ENCODE results near the gene LIX1L. TPM values are rescaled to one million over a fixed set of nuclear protein-coding genes. Genes with fewer than 3 reads are reported as not detected.

Gene LIX1L
- total RNA-seq, 1 donor from 2014 or later, result 25.0 TPM

- H3K36me3 ChIP-seq, result no peaks in the 10 kb centered on the region
- TF ChIP-seq POLR2A (IDR thresholded peaks at IDR 0.05) (no peak), POLR2AphosphoS5 (IDR thresholded peaks at IDR 0.05; ENCODE audit: insufficient read depth in 1 of 2, low read depth in 1 of 2) (no peak)
- TF ChIP-seq, protein P1, sequence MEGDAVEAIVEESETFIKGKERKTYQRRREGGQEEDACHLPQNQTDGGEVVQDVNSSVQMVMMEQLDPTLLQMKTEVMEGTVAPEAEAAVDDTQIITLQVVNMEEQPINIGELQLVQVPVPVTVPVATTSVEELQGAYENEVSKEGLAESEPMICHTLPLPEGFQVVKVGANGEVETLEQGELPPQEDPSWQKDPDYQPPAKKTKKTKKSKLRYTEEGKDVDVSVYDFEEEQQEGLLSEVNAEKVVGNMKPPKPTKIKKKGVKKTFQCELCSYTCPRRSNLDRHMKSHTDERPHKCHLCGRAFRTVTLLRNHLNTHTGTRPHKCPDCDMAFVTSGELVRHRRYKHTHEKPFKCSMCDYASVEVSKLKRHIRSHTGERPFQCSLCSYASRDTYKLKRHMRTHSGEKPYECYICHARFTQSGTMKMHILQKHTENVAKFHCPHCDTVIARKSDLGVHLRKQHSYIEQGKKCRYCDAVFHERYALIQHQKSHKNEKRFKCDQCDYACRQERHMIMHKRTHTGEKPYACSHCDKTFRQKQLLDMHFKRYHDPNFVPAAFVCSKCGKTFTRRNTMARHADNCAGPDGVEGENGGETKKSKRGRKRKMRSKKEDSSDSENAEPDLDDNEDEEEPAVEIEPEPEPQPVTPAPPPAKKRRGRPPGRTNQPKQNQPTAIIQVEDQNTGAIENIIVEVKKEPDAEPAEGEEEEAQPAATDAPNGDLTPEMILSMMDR (IDR thresholded peaks at IDR 0.05), result no peak
Measured at GRCh38 chr1:145974721-145975120, 16.9 kb upstream of the LIX1L start.

DNA sequence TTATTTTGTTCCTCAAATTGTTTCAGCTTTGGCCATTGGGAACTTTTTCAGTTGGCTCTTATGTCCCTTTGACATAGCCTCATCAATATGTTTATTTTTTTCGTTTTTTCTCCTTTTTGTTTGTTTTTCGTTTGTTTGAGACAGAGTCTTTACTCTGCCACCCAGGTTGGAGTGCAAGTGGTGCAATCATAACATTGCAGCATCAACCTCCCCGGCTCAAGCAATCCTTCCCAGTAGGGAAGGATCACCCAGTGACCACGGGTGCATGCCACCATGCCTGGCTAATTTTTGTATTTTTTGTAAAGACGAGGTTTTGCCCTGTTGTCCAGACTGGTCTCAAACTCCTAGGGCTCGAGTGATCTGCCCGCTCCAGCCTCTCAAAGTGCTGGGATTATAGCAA is 14.8 kb upstream of the LIX1L start:
- Histone ChIP-seq H3K9me3 (no peaks in the 10 kb centered on the region), H3K4me3 (no peak overlapping the region), H3K27me3 (no peaks in the 10 kb centered on the region), H3K4me1 (peaks cover 5% of the 10 kb centered on the region), H3K27ac (no peak overlapping the region), H3K36me3 (no peaks in the 10 kb centered on the region)
- TF ChIP-seq, protein P1 (IDR thresholded peaks at IDR 0.05), result no peak
- TF ChIP-seq POLR2A (IDR thresholded peaks at IDR 0.05) (no peak), POLR2AphosphoS5 (IDR thresholded peaks at IDR 0.05; ENCODE audit: insufficient read depth in 1 of 2, low read depth in 1 of 2) (no peak)
- intact Hi-C loops (cut with DNase I), result no loop called here
- no peak for DNase-seq (ENCODE audit: extremely low spot score in 2 of 2)

More at GRCh38 chr1:145974721-145975120, 16.9 kb upstream of the LIX1L start:
- no peak for DNase-seq (ENCODE audit: extremely low spot score in 2 of 2)
- Histone ChIP-seq H3K4me1 (peaks cover 24% of the 10 kb centered on the region), H3K9me3 (no peaks in the 10 kb centered on the region), H3K4me3 (no peak overlapping the region), H3K27ac (no peak overlapping the region), H3K27me3 (no peaks in the 10 kb centered on the region)
- intact Hi-C loops (cut with DNase I), result loop anchor here (1.0 kb wide), 1 partner anchor 36 kb away; no protein-coding TSS in a partner anchor

GRCh38 chr1:145967288-145967687 is 9.5 kb upstream of the LIX1L start:
- intact Hi-C loops (cut with DNase I), result no loop called here
- no peak for DNase-seq (ENCODE audit: extremely low spot score in 2 of 2)
- H3K4me1 ChIP-seq, result peaks cover 27% of the 10 kb centered on the region
- H3K9me3 ChIP-seq, result no peaks in the 10 kb centered on the region
- peaks cover 0 to 4% of the 10 kb centered on the region in 2 donors for H3K36me3 ChIP-seq
- TF ChIP-seq, protein P1 (IDR thresholded peaks at IDR 0.05), result no peak
- TF ChIP-seq POLR2A (IDR thresholded peaks at IDR 0.05), result no peak
- no peak for TF ChIP-seq POLR2AphosphoS5 (IDR thresholded peaks at IDR 0.05; ENCODE audit: insufficient read depth in 1 of 2, low read depth in 1 of 2)
- H3K27ac ChIP-seq, result no peak overlapping the region
- no peak overlapping the region for H3K4me3 ChIP-seq
- H3K27me3 ChIP-seq, result no peaks in the 10 kb centered on the region

- no peaks in the 10 kb centered on the region for H3K27me3 ChIP-seq
- TF ChIP-seq POLR2AphosphoS5 (IDR thresholded peaks at IDR 0.05; ENCODE audit: insufficient read depth in 1 of 2, low read depth in 1 of 2), result no peak
- no peak for TF ChIP-seq POLR2A (IDR thresholded peaks at IDR 0.05)
- TF ChIP-seq, protein P1 (IDR thresholded peaks at IDR 0.05), result no peak
- H3K9me3 ChIP-seq, result no peaks in the 10 kb centered on the region
- no peak for DNase-seq (ENCODE audit: extremely low spot score in 2 of 2)
- H3K4me1 ChIP-seq, result peaks cover 46% of the 10 kb centered on the region
- peak overlapping the region; percentile 67 to 72 for H3K4me3 ChIP-seq
- intact Hi-C loops (cut with DNase I), result no loop called here
- H3K36me3 ChIP-seq, result peaks cover 0 to 4% of the 10 kb centered on the region in 2 donors
- peak overlapping the region; percentile 95 for H3K27ac ChIP-seq
Measured at GRCh38 chr1:145965119-145965744, 7.4 kb upstream of the LIX1L start.

Measured in vagina (tissue), 2 donors.